ENCODE measurements around the gene RNASET2. TPM values are rescaled to one million over a fixed set of nuclear protein-coding genes. Genes with fewer than 3 reads are reported as not detected.

RNASET2 gene
- polyA plus RNA-seq, 2 of the 4 experiments (the other 2 are of a cell fraction), result 9.3 to 11.2 TPM

DNA sequence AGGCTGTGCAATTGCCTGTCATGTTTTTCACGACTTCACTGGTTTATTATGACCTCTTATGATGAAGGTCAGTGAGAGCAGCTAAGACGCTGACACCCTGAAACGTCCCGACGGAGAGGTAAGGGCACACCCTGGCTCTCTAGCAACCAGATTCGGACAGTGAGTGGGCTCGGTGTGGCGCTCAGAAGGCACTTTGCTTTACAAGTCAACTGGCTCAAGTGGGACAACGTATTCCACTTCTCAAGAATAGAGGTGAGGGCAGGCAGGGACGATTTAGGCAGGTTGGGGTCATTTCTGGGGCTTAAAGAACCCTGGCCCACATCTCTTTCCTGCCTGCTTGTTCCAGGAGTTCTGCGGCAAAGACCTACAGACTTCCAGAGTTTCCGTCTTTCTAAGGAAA is 18.2 kb downstream of the RNASET2 start (continued):
- TF ChIP-seq, protein P1, sequence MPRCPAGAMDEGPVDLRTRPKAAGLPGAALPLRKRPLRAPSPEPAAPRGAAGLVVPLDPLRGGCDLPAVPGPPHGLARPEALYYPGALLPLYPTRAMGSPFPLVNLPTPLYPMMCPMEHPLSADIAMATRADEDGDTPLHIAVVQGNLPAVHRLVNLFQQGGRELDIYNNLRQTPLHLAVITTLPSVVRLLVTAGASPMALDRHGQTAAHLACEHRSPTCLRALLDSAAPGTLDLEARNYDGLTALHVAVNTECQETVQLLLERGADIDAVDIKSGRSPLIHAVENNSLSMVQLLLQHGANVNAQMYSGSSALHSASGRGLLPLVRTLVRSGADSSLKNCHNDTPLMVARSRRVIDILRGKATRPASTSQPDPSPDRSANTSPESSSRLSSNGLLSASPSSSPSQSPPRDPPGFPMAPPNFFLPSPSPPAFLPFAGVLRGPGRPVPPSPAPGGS (IDR thresholded peaks at IDR 0.05), result no peak
- TF ChIP-seq EP300 (IDR thresholded peaks at IDR 0.05) (no peak), BHLHE40 (IDR thresholded peaks at IDR 0.05; ENCODE audit: low read depth, low read length) (no peak)
- TF ChIP-seq, protein P2, sequence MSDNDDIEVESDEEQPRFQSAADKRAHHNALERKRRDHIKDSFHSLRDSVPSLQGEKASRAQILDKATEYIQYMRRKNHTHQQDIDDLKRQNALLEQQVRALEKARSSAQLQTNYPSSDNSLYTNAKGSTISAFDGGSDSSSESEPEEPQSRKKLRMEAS (IDR thresholded peaks at IDR 0.05), result no peak

DNA sequence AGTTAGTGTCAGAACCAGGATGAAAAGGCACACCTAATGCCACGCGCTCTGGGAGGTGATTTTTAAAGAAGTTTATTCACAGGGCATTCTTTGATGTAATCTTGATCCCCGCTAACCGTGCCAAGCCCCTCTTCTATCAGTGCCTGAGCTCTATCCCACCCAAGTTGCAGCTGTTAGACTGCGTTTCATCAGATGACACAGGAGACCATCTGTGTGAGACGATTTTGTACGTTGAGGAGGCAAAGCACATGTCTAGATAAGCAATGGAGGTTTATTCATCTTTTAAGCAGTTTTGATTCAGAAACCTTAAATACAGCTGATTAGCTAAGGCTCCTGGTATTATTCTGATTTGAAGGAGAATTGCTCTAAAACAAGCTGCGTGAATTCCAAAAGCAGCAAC is 18.6 kb downstream of the RNASET2 start:
- Histone ChIP-seq H3K27ac (no peak overlapping the region), H3K4me3 (no peak overlapping the region), H3K9me3 (no peaks in the 10 kb centered on the region), H3K4me2 (no peak overlapping the region), H3K4me1 (no peaks in the 10 kb centered on the region)
- ChIA-PET CTCF (interaction anchor here (1.8 kb wide), 1 partner anchor 10 kb away, joined by 5 read pairs; no protein-coding TSS in a partner anchor), POLR2A (no interaction called here)
- ATAC-seq (no peak), DNase-seq (ENCODE audit: low read depth in 1 of 2, low spot score in 1 of 2) (no peak), FAIRE-seq (no peak)
- TF ChIP-seq SREBF2 (IDR thresholded peaks at IDR 0.05) (no peak), FOSB (CRISPR knock-in tag; IDR thresholded peaks at IDR 0.05) (no peak), EHMT2 (IDR thresholded peaks at IDR 0.05; ENCODE audit: low read depth) (no peak), SMC3 (IDR thresholded peaks at IDR 0.05) (no peak), NFE2L2 (conservative IDR thresholded peaks at IDR 0.05; ENCODE audit: low read length) (no peak), RNF2 (IDR thresholded peaks at IDR 0.05; ENCODE audit: borderline replicate concordance, low read depth) (no peak), GATA3 (IDR thresholded peaks at IDR 0.05; ENCODE audit: borderline replicate concordance) (no peak), RARB (CRISPR knock-in tag; IDR thresholded peaks at IDR 0.05) (no peak), FOSL2 (IDR thresholded peaks at IDR 0.05) (no peak), FOSL2 (CRISPR knock-in tag; IDR thresholded peaks at IDR 0.05) (no peak), HOXA7 (CRISPR knock-in tag; IDR thresholded peaks at IDR 0.05) (no peak), MYC (IDR thresholded peaks at IDR 0.05; ENCODE audit: borderline replicate concordance, low read length) (no peak), JUN (IDR thresholded peaks at IDR 0.05) (no peak), HOXB5 (CRISPR knock-in tag; IDR thresholded peaks at IDR 0.05) (no peak)
- TF ChIP-seq, protein P3, sequence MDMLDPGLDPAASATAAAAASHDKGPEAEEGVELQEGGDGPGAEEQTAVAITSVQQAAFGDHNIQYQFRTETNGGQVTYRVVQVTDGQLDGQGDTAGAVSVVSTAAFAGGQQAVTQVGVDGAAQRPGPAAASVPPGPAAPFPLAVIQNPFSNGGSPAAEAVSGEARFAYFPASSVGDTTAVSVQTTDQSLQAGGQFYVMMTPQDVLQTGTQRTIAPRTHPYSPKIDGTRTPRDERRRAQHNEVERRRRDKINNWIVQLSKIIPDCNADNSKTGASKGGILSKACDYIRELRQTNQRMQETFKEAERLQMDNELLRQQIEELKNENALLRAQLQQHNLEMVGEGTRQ (IDR thresholded peaks at IDR 0.05), result no peak
- WGBS (ENCODE audit: missing lambda C conversion rate), result 96% methylated on average over 8 of the region's 8 CpGs

DNA sequence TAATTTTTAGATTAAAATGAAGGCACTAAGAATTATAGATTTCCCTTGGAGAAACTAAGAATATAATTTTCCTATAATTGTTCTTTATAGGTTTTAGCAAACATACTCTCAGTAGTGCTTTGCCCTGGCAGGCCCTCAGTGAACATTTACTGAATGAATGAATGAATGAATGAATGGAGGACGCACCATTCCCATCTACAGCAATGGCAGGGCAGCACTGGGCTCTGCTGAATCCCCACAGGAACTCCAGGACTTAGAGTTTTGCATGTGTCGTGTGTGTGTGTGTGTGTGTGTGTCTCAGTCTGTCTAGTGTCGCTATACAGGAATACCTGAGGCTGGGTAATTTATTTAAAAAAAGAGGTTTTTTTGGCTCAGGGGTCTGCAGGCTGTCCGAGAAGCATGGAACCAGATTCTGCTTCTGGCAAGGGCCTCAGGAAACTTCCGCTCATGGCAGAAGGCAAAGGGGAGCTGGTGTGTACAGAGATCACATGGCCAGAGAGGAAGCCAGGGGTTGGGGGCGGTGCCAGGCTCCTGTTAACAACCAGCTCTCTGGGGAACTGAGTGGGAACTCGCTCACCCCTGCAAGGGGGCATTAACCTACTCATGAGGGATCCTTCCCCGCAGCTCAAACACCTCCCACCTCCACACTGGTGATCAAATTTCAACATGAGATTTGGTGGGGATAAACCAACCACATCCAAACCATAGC is 20.1 kb downstream of the RNASET2 start:
- Histone ChIP-seq H3K9me3 (no peaks in the 10 kb centered on the region), H3K27ac (no peak overlapping the region), H3K4me2 (no peak overlapping the region), H3K4me1 (no peaks in the 10 kb centered on the region), H3K4me3 (no peak overlapping the region)
- ATAC-seq (no peak), FAIRE-seq (no peak), DNase-seq (ENCODE audit: low read depth in 1 of 2, low spot score in 1 of 2) (no peak)
- ChIA-PET CTCF (interaction anchor here (2.5 kb wide), 1 partner anchor 15 kb away, joined by 9 read pairs; no protein-coding TSS in a partner anchor), POLR2A (no interaction called here)
- WGBS (ENCODE audit: missing lambda C conversion rate), result 70% methylated on average over 7 of the region's 8 CpGs
- TF ChIP-seq, protein P4, sequence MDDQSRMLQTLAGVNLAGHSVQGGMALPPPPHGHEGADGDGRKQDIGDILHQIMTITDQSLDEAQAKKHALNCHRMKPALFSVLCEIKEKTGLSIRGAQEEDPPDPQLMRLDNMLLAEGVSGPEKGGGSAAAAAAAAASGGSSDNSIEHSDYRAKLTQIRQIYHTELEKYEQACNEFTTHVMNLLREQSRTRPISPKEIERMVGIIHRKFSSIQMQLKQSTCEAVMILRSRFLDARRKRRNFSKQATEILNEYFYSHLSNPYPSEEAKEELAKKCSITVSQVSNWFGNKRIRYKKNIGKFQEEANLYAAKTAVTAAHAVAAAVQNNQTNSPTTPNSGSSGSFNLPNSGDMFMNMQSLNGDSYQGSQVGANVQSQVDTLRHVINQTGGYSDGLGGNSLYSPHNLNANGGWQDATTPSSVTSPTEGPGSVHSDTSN (IDR thresholded peaks at IDR 0.05), result no peak
- no peak for TF ChIP-seq FOSL2 (IDR thresholded peaks at IDR 0.05)
- TF ChIP-seq FOSL2 (CRISPR knock-in tag; IDR thresholded peaks at IDR 0.05), result no peak
- no peak for TF ChIP-seq EHMT2 (IDR thresholded peaks at IDR 0.05; ENCODE audit: low read depth)
- no peak for TF ChIP-seq ZSCAN20 (CRISPR knock-in tag; IDR thresholded peaks at IDR 0.05)
- TF ChIP-seq NPAS2 (CRISPR knock-in tag; IDR thresholded peaks at IDR 0.05; ENCODE audit: borderline replicate concordance), result no peak
- no peak for TF ChIP-seq HDAC2 (IDR thresholded peaks at IDR 0.05)
- TF ChIP-seq TP53 (CRISPR knock-in tag; IDR thresholded peaks at IDR 0.05), result no peak
- no peak for TF ChIP-seq BHLHE40 (IDR thresholded peaks at IDR 0.05; ENCODE audit: low read depth, low read length)
- no peak for TF ChIP-seq ESRRA (IDR thresholded peaks at IDR 0.05; ENCODE audit: borderline replicate concordance, low read length)
- TF ChIP-seq, protein P5, sequence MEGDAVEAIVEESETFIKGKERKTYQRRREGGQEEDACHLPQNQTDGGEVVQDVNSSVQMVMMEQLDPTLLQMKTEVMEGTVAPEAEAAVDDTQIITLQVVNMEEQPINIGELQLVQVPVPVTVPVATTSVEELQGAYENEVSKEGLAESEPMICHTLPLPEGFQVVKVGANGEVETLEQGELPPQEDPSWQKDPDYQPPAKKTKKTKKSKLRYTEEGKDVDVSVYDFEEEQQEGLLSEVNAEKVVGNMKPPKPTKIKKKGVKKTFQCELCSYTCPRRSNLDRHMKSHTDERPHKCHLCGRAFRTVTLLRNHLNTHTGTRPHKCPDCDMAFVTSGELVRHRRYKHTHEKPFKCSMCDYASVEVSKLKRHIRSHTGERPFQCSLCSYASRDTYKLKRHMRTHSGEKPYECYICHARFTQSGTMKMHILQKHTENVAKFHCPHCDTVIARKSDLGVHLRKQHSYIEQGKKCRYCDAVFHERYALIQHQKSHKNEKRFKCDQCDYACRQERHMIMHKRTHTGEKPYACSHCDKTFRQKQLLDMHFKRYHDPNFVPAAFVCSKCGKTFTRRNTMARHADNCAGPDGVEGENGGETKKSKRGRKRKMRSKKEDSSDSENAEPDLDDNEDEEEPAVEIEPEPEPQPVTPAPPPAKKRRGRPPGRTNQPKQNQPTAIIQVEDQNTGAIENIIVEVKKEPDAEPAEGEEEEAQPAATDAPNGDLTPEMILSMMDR (IDR thresholded peaks at IDR 0.05), result no peak
- no peak for TF ChIP-seq JUNB (IDR thresholded peaks at IDR 0.05)
- no peak for TF ChIP-seq POLR2AphosphoS2 (conservative IDR thresholded peaks at IDR 0.05; ENCODE audit: low read length)
- TF ChIP-seq NFE2L2 (conservative IDR thresholded peaks at IDR 0.05; ENCODE audit: low read length), result no peak
- no peak for TF ChIP-seq ZNF302 (CRISPR knock-in tag; IDR thresholded peaks at IDR 0.05)
- TF ChIP-seq KDM1A (IDR thresholded peaks at IDR 0.05; ENCODE audit: low read depth), result no peak
- TF ChIP-seq EP300 (IDR thresholded peaks at IDR 0.05), result no peak
- TF ChIP-seq, protein P2 (IDR thresholded peaks at IDR 0.05), result no peak
- TF ChIP-seq RARB (CRISPR knock-in tag; IDR thresholded peaks at IDR 0.05), result no peak
- TF ChIP-seq ZFP36 (IDR thresholded peaks at IDR 0.05; ENCODE audit: borderline replicate concordance, partially characterized antibody), result no peak

Measured in A549 (cell line).